ENCODE measurements around the gene PPDPF.

DNA sequence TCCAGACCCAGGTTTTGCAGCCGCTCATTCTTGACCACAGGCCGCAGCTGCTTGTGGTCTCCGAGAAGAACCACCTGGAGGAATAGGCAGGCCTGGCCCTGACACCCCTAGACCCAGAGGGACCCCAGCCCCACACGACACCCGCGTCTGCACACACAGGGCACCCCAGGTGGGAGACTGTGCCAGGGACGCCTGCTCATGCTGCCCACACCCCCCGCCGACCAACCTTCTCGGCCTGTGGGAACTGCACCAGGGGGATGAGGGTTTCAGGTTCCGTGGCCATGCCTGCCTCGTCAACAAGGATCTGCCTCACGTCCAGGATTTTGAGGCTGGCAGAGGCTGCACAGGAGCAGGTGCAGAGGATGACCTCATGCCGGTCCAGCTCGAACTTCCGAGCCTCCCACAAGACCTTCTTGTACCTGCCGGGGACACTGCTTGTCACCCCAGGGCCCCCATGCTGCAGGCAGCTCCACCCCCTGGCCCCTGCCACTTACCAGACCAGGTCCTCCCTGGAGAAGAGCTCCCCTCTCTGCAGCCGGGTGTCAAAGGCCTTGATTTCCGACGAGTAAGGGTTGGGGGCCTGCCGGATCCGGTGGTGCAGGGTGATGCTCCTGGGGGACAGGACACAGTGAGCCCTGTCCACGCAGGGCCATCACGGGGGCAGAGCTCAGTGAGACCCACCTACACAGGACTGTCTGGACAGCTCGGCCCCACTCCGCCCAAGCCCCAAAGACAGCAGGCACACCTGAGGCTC, 40.5 kb downstream of the PPDPF start:
- TF ChIP-seq EP300 (IDR thresholded peaks at IDR 0.05) (no peak), CTCF (IDR thresholded peaks at IDR 0.05) (no peak)
